ENCODE measurements around the gene SMAD7. TPM values are rescaled to one million over a fixed set of nuclear protein-coding genes. Genes with fewer than 3 reads are reported as not detected.

SMAD7 gene
- total RNA-seq, 1 experiment from 2014 or later = 64.5 TPM

DNA sequence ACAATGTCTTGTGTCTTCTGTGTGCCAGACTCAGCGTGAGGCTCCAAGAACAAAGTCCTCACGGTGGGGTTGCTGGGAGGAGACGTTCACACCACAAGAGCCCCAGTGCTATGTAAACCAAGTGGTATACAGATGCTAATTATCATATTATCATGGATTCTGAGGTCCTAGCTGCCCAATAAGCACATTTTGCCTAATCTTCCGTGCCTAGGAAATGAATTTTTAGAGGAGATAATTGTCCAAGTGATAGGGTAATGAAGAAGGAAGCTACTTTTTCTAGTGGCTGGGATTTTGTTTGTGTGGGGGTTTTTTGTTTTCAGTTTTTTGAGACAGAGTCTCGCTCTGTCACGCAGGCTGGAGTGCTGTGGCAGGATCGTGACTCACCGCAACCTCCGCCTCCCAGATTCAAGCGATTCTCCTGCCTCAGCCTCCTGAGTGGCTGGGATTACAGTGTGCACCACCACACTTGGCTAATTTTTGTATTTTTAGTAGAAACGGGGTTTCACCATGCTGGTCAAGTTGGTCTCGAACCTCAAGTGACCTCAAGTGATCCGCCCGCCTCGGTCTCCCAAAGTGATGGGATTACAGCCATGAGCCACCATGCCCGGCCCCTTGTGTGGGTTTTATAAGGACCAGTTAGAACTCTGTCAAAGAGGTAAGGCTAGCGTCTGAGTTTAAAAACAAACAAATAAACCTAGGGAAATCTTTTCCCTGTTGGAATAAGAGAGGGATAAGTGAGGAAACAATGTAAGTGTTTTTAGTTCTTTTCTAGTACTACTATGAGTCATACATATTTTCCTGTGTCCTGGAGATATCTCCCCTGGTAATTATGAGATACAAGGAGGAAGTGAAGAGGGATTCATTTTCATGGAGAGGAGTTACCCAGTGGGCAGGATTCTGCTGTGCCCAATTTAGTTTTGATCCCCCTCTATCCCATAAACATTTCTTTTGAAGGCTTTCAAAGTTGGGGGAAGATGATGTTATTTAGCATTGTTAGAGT is 9.5 kb upstream of the SMAD7 start:
- Histone ChIP-seq H3K27ac (peak overlapping the region; percentile 92), H3K4me3 (no peak overlapping the region), H3K9me3 (replicated peaks) (no peaks in the 10 kb centered on the region), H3K27me3 (replicated peaks) (no peaks in the 10 kb centered on the region), H3K36me3 (no peaks in the 10 kb centered on the region), H3K4me1 (replicated peaks) (peaks cover 70% of the 10 kb centered on the region)
- DNase-seq (ENCODE audit: low read depth in 1 of 2, low spot score in 2 of 2) = peak; percentile 84 to 90

DNA sequence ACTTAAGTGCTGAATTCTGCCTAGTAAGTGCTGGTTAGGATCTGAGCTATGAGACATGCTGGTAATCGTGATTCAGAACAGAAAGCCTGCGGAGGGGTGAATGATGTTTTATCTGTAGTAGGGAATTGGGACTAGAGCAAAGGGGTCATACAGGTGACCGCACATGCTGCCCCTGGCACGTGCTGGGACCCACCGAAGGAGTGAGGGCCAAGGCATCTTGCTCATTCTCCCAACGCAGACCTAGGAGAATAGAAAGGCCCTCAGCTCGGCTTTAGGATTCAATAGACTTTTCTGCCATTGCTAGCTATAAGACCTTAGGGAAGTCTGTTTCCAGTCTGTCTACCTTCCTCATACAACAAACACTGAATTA is 8.8 kb upstream of the SMAD7 start:
- H3K4me1 ChIP-seq (replicated peaks) = peaks cover 76% of the 10 kb centered on the region
- peak overlapping the region; percentile 92 for H3K27ac ChIP-seq
- no peaks in the 10 kb centered on the region for H3K9me3 ChIP-seq (replicated peaks)

DNA sequence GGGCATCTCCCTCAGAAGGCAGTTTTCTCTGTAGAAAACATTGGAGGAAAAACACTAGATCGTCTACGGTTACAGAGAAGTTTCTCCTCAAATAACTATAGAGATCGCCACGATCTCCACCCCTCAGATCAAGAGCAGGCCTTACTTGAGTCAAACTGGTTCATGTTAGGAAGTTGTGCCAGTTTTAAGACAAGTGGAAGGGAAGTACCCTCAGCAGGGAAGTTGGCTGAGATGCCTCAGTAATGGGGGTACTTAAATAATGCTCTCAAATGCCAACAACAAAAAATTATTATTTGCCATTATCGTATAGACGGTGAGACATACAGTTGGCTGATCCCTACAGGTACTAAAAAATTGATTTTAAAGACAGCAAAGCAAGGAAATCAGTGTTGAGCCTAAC is 8.2 kb upstream of the SMAD7 start:
- DNase-seq (ENCODE audit: low read depth in 1 of 2, low spot score in 2 of 2) = peak in 1 of 2 experiments; percentile 71
- H3K9me3 ChIP-seq (replicated peaks) = no peaks in the 10 kb centered on the region
- H3K4me1 ChIP-seq (replicated peaks) = peaks cover 76% of the 10 kb centered on the region
- no peaks in the 10 kb centered on the region for H3K36me3 ChIP-seq
- no peaks in the 10 kb centered on the region for H3K27me3 ChIP-seq (replicated peaks)
- H3K27ac ChIP-seq = peak overlapping the region; percentile 92
- H3K4me3 ChIP-seq = no peak overlapping the region

More for the DNA sequence above, 8.8 kb upstream of the SMAD7 start:
- DNase-seq (ENCODE audit: low read depth in 1 of 2, low spot score in 2 of 2) = peak in 1 of 2 experiments; percentile 36
- H3K36me3 ChIP-seq = no peaks in the 10 kb centered on the region
- no peak overlapping the region for H3K4me3 ChIP-seq
- H3K27me3 ChIP-seq (replicated peaks) = no peaks in the 10 kb centered on the region

DNA sequence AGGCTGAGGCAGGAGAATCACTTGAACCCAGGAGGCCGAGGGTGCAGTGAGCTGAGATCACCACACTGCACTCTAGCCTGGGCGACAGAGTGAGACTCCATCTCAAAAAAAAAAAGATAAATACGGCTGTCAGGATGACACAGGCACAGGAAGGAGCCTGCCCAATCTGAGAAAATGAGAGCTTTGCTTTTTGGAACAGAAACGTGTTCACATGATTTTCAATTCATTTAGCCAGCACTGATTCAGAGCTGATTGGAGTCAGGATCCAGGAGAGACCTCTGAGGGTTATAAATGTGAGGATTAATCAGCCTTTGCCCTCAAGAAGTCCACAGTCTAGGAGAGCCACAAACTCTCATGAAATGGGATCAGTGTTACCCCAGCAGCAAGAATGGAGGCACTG is 6.9 kb upstream of the SMAD7 start:
- no peaks in the 10 kb centered on the region for H3K36me3 ChIP-seq

DNA sequence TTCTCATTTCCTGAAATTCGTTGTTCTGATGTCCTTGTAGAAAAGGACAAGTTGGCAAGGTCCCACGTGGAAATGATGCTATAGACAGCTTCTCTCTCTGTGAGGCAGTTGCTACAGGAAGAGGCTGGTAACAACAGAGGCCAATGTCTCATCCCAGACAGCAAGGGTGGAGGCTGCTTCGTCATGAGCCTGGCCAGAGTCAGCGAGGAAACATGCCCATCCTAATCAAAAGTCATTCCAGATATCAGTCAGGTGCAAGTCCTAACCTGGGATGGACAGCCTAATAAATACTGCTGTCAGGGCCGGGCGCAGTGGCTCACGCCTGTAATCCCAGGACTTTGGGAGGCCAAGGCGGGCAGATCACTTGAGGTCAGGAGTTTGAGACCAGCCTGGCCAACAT is 6.4 kb upstream of the SMAD7 start:
- no peaks in the 10 kb centered on the region for H3K36me3 ChIP-seq
- H3K4me1 ChIP-seq (replicated peaks) = peaks cover 90% of the 10 kb centered on the region
- H3K4me3 ChIP-seq = no peak overlapping the region
- H3K27ac ChIP-seq = no peak overlapping the region
- no peaks in the 10 kb centered on the region for H3K27me3 ChIP-seq (replicated peaks)
- no peaks in the 10 kb centered on the region for H3K9me3 ChIP-seq (replicated peaks)
- DNase-seq (ENCODE audit: low read depth in 1 of 2, low spot score in 2 of 2) = no peak

More for the DNA sequence above, 6.9 kb upstream of the SMAD7 start:
- Histone ChIP-seq H3K27me3 (replicated peaks) (no peaks in the 10 kb centered on the region), H3K4me3 (no peak overlapping the region), H3K4me1 (replicated peaks) (peaks cover 89% of the 10 kb centered on the region), H3K27ac (no peak overlapping the region), H3K9me3 (replicated peaks) (no peaks in the 10 kb centered on the region)
- no peak for DNase-seq (ENCODE audit: low read depth in 1 of 2, low spot score in 2 of 2)

DNA sequence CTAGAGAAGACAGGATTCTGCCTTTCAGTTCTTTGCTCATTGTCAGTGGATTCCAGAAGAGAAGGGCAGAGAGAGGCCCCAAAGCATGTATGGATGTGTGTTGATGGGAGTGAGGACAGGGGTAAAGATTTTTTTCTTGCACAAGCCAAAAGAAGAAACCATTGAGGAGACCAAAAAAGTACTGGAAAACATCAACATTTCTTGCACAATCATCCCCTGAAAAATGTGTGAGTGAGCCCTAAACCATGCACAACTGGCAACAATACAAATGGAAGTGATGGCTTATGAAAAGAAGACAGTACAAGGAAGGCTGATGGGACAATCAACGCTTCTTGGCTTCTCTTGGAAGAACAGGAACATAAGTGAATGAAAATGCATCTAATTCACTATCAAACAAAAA is 5.6 kb upstream of the SMAD7 start:
- no peak for DNase-seq (ENCODE audit: low read depth in 1 of 2, low spot score in 2 of 2)
- H3K4me1 ChIP-seq (replicated peaks) = peaks cover 83% of the 10 kb centered on the region

DNA sequence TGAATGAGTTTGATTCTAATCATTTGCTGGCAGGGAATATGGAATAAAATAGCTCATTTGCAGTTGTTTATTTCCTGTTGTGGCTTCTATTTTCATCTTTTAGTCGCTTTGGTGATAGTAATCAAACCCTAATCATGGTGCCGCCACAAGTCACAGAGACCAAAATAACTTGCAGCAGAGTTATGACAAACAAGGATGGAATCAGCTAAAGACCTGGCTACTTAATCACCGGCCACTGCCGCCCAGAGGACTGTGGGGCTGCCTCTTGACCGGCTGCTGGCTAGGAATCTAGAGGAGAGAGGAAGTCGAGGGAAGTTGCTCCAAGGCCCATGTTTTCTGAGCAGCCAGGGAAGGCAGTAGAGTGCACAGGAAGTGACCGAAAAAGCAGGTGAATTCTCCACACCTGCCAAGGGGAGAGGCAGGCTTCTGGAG is 5.1 kb upstream of the SMAD7 start:
- Histone ChIP-seq H3K4me3 (no peak overlapping the region), H3K4me1 (replicated peaks) (peaks cover 77% of the 10 kb centered on the region), H3K36me3 (peaks cover 6% of the 10 kb centered on the region), H3K9me3 (replicated peaks) (0 out of 2 replicates have a peak, but pooled peaks cover 2% of the 10 kb centered on the region), H3K27me3 (replicated peaks) (no peaks in the 10 kb centered on the region), H3K27ac (peak overlapping the region; percentile 83)
- DNase-seq (ENCODE audit: low read depth in 1 of 2, low spot score in 2 of 2) = peak; percentile 81 to 85

More for the DNA sequence above, 5.6 kb upstream of the SMAD7 start:
- no peaks in the 10 kb centered on the region for H3K27me3 ChIP-seq (replicated peaks)
- 0 out of 2 replicates have a peak, but pooled peaks cover 2% of the 10 kb centered on the region for H3K9me3 ChIP-seq (replicated peaks)
- peaks cover 4% of the 10 kb centered on the region for H3K36me3 ChIP-seq
- no peak overlapping the region for H3K4me3 ChIP-seq
- peak overlapping the region; percentile 83 for H3K27ac ChIP-seq

DNA sequence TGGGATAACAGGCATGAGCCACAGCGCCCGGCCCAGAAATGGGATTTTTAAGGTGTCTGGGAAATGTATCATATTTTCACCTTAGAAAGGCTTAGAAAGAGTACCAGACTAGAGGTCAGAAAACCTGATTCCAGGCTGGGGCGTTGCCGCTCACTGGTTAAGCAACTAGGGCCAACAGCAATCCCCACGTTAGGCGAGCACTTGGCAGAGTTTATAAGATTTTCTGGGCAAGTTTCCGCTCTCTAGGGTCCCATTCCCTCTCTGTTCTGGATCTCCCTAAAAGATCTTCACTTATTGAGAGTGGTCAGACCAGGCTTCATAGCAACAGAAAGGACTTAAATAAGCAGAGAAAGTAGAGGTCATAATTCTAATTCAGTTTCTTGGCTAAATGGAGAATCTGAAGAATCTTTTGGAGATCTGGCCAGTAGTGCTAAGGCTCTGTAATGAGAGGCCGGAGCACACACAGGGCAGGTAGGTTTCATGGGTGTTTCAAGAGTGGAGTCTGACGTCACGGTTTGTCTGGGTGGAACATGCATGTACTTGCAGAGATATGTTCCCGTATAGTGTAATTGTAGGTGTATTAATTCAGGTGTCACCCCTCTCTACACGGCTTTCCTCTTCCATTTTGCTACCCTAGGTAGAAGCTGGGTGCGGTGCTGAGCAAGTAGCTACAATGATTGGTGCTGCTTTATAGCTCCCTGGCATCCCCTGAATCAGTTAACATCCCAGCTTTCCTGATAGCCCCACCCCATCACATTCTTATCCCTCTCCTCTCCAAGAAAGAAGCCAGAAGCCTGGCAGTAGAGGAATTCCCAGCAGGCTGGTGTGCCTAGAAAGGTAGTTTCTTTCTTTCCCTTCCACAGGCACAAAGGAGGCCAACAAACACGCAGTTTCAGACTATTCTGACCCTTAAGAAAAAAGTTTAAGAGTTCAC is 4.4 kb upstream of the SMAD7 start:
- H3K36me3 ChIP-seq = peaks cover 8% of the 10 kb centered on the region
- no peak overlapping the region for H3K4me3 ChIP-seq
- H3K9me3 ChIP-seq (replicated peaks) = 0 out of 2 replicates have a peak, but pooled peaks cover 2% of the 10 kb centered on the region
- DNase-seq (ENCODE audit: low read depth in 1 of 2, low spot score in 2 of 2) = no peak
- no peaks in the 10 kb centered on the region for H3K27me3 ChIP-seq (replicated peaks)
- peaks cover 71% of the 10 kb centered on the region for H3K4me1 ChIP-seq (replicated peaks)
- peak overlapping the region; percentile 83 for H3K27ac ChIP-seq

DNA sequence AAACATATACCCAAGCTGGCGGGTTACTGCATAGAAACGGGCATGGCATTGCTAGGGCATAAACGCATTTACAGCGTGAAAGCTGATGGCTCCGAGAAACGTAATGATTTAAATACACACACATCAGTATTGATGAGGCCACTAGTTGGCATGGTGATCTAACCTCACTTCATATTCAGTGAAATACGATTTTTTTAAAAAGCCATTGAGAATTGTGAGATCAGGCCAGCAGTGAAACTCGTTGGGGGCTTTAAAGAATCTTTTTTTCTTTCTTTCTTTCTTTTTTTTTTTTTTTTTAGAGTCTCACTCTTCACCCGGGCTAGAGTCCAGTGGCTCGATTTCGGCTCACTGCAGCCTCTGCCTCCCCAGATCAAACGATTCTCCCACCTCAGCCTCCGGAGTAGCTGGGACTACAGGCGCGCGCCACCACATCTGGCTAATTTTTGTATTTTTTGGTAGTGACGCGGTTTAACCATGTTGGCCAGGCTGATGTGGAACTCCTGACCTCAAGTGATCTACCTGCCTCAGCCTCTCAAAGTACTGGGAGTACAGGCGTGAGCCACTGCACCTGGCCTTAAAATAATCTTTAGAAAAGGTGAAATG is 2.4 kb upstream of the SMAD7 start:
- no peaks in the 10 kb centered on the region for H3K27me3 ChIP-seq (replicated peaks)
- peak overlapping the region; percentile 95 for H3K27ac ChIP-seq
- 0 out of 2 replicates have a peak, but pooled peaks cover 2% of the 10 kb centered on the region for H3K9me3 ChIP-seq (replicated peaks)
- DNase-seq (ENCODE audit: low read depth in 1 of 2, low spot score in 2 of 2) = no peak
- peaks cover 28% of the 10 kb centered on the region for H3K36me3 ChIP-seq
- peaks cover 53% of the 10 kb centered on the region for H3K4me1 ChIP-seq (replicated peaks)
- H3K4me3 ChIP-seq = peak overlapping the region; percentile 51

DNA sequence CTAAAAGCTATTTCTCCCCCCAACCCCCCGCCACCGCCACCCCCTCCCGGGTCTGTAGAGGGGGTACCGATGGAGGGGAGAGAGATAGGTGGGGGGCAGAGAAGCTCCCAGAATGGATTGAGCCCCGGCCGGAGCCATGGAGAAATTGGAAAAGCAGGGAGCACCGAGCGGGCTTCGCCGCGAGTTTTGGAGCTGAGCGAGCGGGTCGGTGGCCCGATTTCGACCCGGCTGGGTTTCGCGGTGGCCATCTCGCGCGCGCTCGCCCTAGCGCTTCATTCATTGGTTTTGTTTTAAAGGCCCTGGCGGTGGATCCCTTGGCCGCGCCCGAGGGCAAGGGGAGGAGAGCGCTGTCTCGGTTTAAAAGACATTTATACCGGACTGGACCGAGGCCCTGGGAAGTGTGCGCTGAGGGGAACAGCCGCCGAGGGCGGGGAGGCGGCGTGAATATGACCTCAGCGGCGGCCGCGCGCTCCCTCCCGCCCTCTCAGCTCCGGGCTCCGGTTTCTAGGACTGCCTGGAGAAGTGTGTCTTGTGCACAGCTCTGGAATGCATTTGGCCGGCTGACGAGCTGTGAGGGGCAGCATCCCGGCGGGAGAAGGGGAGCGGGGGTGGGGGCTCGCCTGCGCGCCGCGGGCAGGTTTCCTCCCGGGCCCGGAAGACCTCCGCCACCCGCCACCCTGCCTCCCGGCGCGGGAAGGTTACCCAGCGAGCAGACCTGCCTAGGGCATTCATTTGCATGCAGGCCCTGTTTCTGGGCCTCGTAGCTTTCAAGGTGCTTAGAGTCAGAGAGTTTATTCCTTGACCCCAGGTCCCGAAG is 1.7 kb upstream of the SMAD7 start:
- peak overlapping the region; percentile 95 for H3K27ac ChIP-seq
- H3K4me1 ChIP-seq (replicated peaks) = peaks cover 53% of the 10 kb centered on the region
- DNase-seq (ENCODE audit: low read depth in 1 of 2, low spot score in 2 of 2) = peak; percentile 89 to 93
- H3K36me3 ChIP-seq = peaks cover 35% of the 10 kb centered on the region
- H3K4me3 ChIP-seq = peak overlapping the region; percentile 51
- 0 out of 2 replicates have a peak, but pooled peaks cover 2% of the 10 kb centered on the region for H3K9me3 ChIP-seq (replicated peaks)
- no peaks in the 10 kb centered on the region for H3K27me3 ChIP-seq (replicated peaks)

DNA sequence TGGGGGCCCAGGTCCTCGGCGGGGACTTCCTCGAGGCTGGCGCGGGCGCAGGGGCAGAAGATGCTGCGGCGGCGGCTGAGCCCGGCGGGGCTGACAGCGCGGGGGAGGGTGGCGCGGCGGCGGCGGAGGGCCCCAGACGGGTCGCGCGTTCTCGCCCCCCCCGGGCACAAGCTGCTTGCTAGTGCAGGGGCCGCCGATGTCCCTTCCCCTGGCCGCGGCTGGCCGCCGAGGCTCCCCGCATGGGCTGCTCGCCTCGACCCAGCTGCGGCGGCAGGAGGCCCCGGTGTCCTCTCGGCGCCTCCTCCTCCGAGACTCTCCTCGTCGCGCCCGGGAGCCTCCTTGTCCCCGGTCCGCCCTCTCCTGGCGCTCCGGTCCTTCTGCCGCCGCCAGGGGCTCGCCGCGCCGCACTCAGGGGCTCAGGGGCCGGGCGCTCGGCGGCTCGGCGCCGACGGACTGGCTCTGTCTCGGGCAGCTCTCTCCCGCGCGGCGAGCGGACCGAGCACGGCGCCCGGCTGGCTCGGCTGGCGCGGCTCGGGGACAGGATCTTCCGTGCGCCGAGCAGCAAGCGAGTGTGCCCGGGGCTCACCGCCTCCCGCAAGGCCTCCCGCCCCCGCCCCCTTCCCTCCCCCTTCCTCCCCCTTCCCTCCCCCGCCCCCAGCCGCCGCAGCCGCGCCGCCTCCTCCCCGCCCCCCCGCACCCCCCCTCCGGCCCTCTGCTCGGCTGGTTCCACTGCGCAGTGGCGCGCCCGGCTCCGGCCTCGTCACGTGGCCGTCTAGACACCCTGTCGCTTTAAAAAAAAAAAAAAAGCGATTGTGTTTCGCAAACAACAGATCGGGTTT is 902 bp upstream of the SMAD7 start:
- peak overlapping the region; percentile 95 for H3K27ac ChIP-seq
- peak; percentile 85 to 89 for DNase-seq (ENCODE audit: low read depth in 1 of 2, low spot score in 2 of 2)
- H3K36me3 ChIP-seq = peaks cover 43% of the 10 kb centered on the region
- H3K4me3 ChIP-seq = peak overlapping the region; percentile 99
- H3K4me1 ChIP-seq (replicated peaks) = peaks cover 53% of the 10 kb centered on the region
- H3K27me3 ChIP-seq (replicated peaks) = no peaks in the 10 kb centered on the region
- 0 out of 2 replicates have a peak, but pooled peaks cover 2% of the 10 kb centered on the region for H3K9me3 ChIP-seq (replicated peaks)

All from SJSA1 (cell line).